ENCODE data around the gene PXDN.
A peak's percentile ranks its signal among the peaks of the same experiment; 100 is the strongest.

Gene PXDN

GRCh38 chr2:1746174-1747064 is 2.1 kb upstream of the PXDN start:
- TF ChIP-seq CTCF (conservative IDR thresholded peaks at IDR 0.05) (no peak), ZFX (IDR thresholded peaks at IDR 0.05) (no peak)
- no peak overlapping the region for H3K27ac ChIP-seq

- TF ChIP-seq ZFX (IDR thresholded peaks at IDR 0.05) (no peak), CTCF (conservative IDR thresholded peaks at IDR 0.05) (no peak)
- peak overlapping the region; percentile 50 for H3K27ac ChIP-seq
These were observed 1.1 kb upstream of the PXDN start for GRCh38 chr2:1745171-1746023.

- peak overlapping the region; percentile 50 for H3K27ac ChIP-seq
- TF ChIP-seq CTCF (conservative IDR thresholded peaks at IDR 0.05) (no peak), ZFX (IDR thresholded peaks at IDR 0.05) (no peak; the same call in 1 of the 2 replicates)
These were observed 217 bp downstream of the PXDN start for GRCh38 chr2:1744151-1744445.

GRCh38 chr2:1743396-1744150 is 742 bp downstream of the PXDN start:
- H3K27ac ChIP-seq = peak overlapping the region; percentile 50

GRCh38 chr2:1742681-1743395 is 1.5 kb downstream of the PXDN start:
- H3K27ac ChIP-seq = no peak overlapping the region; the same call in 1 of the 2 replicates
- TF ChIP-seq CTCF (conservative IDR thresholded peaks at IDR 0.05) (no peak; the same call in none of the 2 replicates), ZFX (IDR thresholded peaks at IDR 0.05) (no peak)

More at GRCh38 chr2:1743396-1744150, 742 bp downstream of the PXDN start:
- no peak for TF ChIP-seq CTCF (conservative IDR thresholded peaks at IDR 0.05)
- TF ChIP-seq ZFX (IDR thresholded peaks at IDR 0.05) = no peak

GRCh38 chr2:1742301-1742680 is 2.0 kb downstream of the PXDN start:
- no peak overlapping the region for H3K27ac ChIP-seq
- no peak for TF ChIP-seq CTCF (conservative IDR thresholded peaks at IDR 0.05)
- no peak for TF ChIP-seq ZFX (IDR thresholded peaks at IDR 0.05)

All from C4-2B (cell line).